Liver (tissue), 3 donors: Measurements from ENCODE around the gene PARD3B.

Source experiments
- RAD21 ChIP-seq, 2 donors: IDR thresholded peaks; 2 replicates each; pipeline ENCODE4 v1.6.1; 2016; ENCODE audit warnings: antibody characterized with exemption in 2 of 2, mild to moderate bottlenecking in 2 of 2
- REST ChIP-seq: IDR thresholded peaks from 2 replicates; pipeline ENCODE4 v1.6.1; 2016; ENCODE audit warnings: antibody characterized with exemption, mild to moderate bottlenecking
- SP1 ChIP-seq: IDR thresholded peaks from 2 replicates; pipeline ENCODE4 v1.6.1; 2018; ENCODE audit warnings: antibody characterized with exemption, mild to moderate bottlenecking
- TAF1 ChIP-seq: conservative IDR thresholded peaks from 2 replicates; pipeline ENCODE4 v1.6.1; 2016; ENCODE audit warnings: antibody characterized with exemption, mild to moderate bottlenecking
- TF ChIP-seq, protein P1 (sequence below): fragments of 150-350 bp; IDR thresholded peaks from 2 replicates; pipeline ENCODE4 v1.5.1; 2017; ENCODE audit warnings: improper control_type of control experiment, low read depth, low read length; ENCODE audit not compliant: missing input control
- TF ChIP-seq, protein P2 (sequence below): IDR thresholded peaks from 2 replicates; pipeline ENCODE4 v1.6.1; 2016; ENCODE audit warnings: antibody characterized with exemption
- TF ChIP-seq, protein P3 (sequence below): IDR thresholded peaks from 2 replicates; pipeline ENCODE4 v1.6.1; 2016; ENCODE audit warnings: antibody characterized with exemption
- donor health status: healthy.
- donor health status: healthy.

DNA sequence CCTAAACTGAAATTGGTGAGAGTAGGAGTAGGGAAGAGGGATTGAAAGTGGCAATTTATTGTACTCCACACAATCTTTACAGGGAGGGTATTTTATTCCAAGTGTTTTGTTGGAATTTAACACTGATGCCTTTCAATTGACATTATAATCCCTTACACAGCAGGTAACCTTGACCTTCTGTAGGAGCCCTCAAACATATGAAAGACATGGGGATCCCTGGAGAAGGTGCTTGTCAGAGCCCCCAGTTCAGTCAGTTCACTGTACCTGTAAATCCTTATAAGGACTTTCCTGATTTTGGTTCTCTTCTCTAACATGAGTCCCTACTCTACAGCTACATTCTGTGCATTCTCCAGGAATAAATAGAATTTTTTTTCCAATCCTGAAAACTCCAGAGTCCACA lies 752.1 kb downstream of the PARD3B start:
- TF ChIP-seq, protein P1, sequence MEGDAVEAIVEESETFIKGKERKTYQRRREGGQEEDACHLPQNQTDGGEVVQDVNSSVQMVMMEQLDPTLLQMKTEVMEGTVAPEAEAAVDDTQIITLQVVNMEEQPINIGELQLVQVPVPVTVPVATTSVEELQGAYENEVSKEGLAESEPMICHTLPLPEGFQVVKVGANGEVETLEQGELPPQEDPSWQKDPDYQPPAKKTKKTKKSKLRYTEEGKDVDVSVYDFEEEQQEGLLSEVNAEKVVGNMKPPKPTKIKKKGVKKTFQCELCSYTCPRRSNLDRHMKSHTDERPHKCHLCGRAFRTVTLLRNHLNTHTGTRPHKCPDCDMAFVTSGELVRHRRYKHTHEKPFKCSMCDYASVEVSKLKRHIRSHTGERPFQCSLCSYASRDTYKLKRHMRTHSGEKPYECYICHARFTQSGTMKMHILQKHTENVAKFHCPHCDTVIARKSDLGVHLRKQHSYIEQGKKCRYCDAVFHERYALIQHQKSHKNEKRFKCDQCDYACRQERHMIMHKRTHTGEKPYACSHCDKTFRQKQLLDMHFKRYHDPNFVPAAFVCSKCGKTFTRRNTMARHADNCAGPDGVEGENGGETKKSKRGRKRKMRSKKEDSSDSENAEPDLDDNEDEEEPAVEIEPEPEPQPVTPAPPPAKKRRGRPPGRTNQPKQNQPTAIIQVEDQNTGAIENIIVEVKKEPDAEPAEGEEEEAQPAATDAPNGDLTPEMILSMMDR = no peak
- no peak for TF ChIP-seq RAD21 (IDR thresholded peaks at IDR 0.05)
- TF ChIP-seq TAF1 = no peak
- no peak for TF ChIP-seq SP1
- TF ChIP-seq, protein P2, sequence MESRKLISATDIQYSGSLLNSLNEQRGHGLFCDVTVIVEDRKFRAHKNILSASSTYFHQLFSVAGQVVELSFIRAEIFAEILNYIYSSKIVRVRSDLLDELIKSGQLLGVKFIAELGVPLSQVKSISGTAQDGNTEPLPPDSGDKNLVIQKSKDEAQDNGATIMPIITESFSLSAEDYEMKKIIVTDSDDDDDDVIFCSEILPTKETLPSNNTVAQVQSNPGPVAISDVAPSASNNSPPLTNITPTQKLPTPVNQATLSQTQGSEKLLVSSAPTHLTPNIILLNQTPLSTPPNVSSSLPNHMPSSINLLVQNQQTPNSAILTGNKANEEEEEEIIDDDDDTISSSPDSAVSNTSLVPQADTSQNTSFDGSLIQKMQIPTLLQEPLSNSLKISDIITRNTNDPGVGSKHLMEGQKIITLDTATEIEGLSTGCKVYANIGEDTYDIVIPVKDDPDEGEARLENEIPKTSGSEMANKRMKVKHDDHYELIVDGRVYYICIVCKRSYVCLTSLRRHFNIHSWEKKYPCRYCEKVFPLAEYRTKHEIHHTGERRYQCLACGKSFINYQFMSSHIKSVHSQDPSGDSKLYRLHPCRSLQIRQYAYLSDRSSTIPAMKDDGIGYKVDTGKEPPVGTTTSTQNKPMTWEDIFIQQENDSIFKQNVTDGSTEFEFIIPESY = no peak
- TF ChIP-seq REST = no peak
- TF ChIP-seq, protein P3, sequence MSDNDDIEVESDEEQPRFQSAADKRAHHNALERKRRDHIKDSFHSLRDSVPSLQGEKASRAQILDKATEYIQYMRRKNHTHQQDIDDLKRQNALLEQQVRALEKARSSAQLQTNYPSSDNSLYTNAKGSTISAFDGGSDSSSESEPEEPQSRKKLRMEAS = no peak
